HG02588 (cell line): ENCODE measurements around the gene RILP.

Experiments
- ATAC-seq: cut with Tn5 transposase; IDR thresholded peaks from one replicate; pipeline ENCODE4 v1.9.1; 2021; ENCODE audit warnings: mild to moderate bottlenecking, moderate library complexity; ENCODE audit not compliant: unreplicated experiment

Gene RILP

DNA sequence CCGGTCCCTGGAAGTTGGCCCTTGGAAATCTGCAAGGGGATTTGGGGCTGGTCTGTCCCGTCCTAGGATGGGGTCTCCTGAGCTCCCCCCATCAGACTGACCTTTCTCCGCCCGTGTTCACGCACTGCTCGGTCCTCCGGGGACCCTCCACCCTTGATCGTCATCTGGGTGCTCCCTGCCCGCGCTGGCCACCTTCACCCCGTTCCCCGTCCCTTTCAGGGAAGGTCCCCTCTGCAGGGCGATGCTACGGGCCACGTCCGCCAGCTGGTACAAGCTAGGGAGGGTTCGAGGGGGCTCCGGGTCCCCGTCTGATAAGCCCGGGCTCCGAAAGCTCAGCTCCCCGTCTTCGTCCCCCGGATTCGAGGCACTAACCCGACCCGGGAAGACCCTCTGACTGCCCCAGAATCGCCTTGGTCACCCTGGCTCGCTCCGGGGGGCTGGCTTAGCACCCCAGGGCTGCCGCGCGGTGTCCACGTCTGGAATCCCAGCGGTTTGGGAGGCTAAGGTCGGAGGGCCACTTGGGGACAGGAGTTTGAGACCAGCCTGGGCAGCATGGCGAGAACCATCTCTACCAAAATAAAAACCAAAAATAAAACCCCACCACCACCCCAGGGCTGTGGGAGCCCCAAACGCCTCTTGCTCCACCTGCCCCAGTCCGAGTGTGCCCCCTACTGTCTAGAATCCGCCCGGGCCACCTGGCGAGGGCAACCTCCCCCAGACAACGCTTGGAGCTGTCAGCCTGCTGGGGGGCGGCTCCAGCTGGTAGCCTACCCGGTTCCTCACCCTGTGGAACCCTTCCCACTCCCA is 20.0 kb downstream of the RILP start:
- no peak for ATAC-seq

DNA sequence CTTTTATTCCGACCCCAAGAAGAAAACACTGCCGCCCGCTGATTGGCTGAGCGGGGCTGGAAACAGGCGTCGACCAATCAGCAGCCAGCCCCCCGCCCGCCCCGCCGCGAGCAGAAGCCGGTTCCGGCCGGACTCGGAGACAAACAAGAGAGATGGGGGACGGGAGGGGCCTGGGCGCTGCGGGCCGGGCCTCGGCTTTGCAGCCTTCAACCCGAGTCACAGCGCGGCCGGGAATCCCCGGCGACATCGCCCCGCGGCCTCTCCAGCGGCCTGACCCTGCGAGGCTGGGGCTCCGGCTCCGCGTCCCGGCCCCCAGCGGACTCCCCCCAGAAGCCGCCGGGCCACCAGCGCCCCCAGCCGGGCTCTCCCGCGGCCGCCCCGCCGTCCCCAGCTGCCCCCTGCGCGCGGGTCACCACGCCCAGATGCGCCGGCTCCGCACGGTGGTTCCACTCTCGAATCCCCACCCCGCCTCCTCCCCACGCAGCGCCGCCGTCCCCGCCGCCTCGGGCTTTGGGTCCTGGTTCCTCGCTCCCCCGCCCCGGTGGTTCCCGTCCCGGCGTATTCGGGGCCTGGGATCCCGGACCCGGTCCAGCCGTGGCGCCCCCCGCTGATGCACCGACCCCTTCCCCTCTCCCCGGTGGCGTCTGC is 20.7 kb downstream of the RILP start:
- ATAC-seq: peak; percentile 47

DNA sequence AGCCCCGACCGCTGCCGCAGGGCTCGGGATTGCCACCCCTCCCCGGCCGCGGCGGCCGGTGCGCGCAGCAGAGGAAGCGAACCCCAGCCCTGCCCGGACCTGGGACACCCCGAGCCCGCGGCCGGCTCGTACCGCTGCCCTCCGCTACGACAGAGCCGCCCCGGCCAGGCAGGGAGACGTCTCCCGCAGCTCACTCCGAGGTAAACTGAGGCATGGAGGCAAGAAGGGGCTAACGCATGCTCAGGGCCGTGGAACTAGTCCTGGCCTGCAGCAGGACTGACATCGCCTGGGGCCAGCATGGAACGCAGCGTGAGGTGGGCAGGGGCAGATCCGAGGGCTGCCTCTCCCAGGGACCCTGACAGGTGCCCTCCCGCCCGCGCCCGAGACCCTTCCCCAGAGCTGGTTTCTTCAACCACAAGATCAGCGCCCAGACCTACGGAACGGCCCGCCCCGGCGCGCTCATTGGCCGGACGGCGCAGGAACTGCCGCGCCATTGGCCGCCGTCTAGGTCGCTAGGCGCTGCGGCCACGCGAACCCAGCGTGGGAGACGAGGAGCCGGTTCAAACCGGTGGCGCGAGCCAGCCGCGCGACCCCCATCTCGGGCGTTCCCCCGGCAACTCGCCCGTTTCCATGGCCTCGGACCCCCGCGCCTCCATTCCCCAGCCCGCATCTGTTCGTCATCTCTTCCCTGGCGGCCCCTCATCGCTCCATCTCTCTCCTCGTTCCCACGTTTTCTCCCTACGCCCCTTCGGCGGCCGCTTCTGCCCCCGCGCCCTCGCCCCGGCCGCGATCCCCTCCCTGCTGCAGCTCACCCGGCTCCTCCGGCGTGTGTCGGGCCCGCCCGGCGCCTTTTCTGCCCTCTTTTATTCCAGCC is 21.4 kb downstream of the RILP start, which contains the start of gene SLC43A2:
Gene SLC43A2, minus strand, starts transcription at position 853 of the 874 bp plus-strand sequence. CDS start 960 bp downstream, outside the sequence.
- peak; percentile 50 for ATAC-seq

DNA sequence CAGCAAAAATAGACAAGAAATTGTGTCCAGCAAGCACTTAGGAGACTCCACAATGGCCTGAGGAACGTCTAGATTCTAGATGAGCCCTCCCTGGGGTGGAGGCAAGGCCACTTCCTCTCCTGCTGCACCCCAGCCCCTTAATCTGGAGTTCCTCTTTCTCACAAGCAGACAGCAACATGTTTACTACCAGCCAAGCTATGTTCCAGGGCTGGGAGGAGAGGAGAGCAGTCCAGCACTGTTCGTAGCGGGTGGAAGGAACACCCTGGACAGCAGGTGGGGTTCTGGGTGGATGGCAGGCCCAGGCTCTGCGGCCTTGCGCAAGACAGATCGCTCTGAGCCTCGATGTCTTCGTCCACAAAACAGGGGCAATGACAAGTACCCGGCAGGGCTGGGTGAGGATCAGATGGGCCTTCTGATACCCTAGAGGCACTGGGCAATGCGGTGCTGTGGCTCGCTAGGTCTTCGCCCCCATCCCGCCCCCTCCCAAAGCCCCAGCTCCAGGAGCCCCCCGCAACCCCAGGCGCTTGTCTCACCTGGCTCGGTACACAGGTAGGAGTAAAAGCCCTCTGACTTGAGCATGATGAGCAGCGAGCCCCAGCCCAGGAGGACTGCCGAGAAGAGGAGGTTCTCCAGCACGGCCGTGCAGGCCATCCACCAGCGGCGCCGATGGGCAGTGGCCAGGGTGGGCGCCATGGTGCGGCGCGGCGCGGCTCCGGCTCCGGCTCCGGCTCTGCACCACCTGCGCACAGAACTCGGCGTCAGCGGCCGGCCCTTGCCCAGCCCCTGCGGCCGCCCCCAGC is 22.3 kb downstream of the RILP start:
- ATAC-seq: no peak

DNA sequence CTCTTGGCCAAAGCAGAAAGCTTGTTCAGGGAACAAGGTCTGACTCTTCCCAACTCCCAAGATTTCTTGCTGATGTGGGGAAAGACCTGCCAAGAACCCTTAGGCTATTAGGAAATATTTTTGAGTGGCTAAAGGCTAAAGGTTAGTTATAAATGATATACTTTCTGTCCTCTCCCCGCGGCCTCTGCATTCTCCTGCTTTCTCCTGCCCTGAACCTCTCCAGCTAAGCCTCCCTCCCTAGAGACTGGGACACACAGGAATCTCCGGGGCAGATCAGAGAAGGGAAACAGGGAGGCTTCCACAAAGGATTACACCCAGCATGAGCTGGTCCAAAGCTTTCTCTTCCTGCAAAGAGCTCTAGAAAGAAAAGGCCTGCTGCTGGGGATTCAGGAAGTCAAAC is 23.3 kb downstream of the RILP start:
- ATAC-seq: no peak

DNA sequence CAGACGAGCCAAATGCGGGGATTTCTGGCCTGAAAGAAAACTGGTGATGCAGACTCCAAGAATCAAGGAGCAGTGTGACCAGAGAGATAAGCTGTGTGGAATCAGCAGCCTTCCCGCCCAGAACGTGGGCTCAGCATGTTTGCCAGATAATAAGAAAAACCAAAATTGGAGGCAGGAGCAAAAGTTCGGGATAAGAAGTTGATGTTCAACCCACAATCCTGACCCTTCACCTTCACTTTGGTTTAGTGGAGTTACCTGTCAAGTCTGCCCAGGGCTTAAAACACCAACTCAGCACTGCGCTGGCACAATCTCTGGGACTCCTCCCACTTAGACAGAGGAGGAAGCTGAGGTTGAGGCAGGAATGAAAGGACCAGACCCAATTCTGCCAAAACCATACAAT is 24.1 kb downstream of the RILP start:
- ATAC-seq: no peak

DNA sequence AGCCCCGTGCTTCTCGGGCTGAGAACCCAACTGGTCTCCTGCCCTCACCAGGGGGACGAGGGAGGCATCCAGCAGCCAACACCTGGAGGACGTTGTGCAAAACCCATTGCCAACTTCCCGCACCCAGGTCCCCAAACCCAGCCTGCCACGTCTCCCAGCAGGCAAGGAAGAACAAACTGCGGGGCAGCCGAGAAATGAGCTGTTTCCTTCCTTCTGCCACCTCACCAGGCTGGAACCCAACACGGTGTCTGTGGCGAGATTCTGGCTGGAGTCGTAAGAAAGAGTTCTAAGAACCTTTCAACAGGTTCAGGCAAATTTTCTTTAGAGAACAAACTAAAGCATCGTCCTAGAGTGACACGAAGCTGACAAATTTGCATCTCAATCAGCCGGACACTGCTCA is 24.6 kb downstream of the RILP start:
- ATAC-seq: no peak

DNA sequence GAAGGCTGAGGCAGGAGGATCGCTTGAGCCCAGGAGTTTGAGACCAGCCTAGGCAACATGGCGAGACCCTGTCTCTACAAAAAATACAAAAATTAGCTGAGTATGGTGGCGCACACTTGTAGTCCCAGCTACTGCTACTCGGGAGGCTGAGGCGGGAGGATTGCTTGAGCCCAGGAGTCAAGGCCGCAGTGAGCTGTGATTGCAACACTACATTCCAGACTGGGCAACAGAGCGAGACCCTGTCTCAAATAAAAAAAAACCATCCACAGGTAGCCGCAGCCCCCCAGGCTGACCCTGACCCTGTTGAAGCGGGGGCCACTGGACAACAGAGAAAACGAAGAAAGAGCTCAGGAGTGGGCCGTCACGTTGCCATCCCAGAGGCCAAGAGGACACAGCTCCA is 25.0 kb downstream of the RILP start:
- ATAC-seq: no peak

DNA sequence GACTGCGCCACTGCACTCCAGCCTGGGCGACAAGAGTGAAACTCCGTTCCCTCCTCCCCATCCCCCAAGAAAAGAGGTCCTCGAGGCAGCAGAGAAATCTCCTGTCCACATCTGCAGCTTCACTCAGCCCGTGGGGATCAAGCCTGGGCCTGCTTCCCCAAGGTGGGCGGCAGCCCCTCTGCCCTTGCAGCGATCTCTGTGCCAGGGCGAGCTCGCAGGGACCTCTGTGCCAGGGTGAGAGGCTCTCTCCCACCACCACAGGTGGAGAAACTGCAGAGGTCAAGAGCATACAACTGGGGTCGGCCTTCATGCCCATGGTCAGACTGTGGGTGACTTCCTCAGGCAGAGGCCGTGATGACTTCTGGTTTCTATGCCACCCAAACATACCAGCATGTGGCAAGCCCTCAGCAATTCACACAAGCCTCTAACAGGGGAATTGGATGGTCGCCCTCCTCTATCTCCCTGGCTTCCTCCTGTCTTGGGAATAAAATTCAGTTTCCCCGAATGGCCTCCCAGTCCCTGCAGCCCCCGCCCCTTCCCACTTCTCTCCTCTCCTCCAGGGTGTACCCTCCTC is 26.5 kb downstream of the RILP start:
- no peak for ATAC-seq

DNA sequence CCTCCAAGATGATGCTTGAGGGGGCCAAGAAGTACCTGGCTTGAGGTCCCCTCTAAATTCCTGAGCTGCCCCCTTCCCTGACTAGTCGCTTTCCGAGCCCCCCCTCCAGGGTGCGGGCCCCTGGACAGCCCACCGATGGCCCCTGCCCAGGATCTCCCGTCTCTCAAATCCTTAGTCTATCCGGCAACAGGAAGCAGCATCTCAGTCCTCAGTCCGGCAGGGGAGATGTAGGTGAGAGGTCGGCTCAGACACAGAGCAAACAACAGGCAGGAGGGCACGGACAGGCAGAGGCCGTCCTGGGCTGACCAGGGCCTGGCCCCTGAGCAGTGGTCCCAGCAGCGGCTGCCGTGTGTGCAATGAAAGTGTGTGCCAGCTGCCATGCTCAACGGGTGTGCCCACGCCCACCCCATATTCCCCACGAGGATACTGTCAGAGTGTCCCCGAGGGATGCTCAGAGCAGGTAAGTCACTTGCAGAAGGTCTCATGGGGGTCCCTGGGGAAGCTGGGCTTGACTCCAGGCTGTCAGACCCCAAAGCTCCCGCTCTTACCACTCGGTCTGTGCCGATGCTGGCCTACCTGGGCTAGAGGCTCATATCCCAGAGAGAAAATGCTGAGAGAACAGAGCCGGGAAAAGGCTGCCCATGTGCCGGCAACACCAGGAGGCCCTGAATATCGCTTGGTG is 28.3 kb downstream of the RILP start:
- ATAC-seq: no peak

DNA sequence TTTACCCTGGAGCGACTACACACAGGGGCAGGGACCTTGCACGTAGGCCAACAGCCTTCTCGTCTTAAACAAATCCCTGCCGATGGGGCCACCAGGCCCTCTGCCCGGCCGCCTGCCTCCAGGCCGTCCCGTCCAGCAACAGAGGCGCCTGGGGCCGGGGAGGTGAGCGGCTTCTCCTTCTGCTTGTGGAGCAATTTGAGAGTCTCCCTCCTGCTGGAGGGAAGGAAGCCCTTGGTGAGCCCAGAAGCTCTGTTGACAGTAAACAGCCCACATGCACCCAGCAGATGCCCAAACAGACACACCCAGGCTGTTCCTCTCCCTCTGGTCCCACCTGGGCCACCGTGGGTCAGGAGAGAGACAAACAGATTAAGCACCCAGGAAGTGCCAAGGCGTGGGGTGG is 29.2 kb downstream of the RILP start:
- ATAC-seq: no peak

DNA sequence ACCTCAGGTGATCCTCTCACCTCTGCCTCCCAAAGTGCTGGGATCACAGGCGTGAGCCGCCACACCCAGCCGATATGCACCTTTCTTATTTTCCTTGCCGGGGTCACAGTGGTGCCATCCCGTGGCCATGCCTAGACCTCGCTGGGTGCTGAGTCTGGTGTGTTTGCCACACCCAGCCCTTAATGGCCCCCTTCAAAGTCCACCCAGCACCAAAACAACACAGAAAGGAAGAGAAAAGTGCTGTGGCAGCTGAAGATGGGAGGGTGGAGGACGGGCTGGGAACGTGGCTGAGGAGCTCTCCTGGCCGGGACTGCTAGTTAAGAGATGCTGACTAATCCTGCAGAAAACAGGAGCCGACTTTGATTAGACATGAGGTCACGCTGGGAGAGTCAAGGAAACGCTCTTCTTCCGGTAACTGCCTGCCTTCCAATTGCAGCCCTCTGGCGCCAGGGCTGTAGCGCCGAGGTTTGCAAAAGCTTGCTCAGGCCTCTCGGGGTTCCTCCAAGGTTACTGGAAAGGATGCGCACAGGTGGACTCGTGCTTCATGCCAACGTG is 32.0 kb downstream of the RILP start:
- no peak for ATAC-seq

DNA sequence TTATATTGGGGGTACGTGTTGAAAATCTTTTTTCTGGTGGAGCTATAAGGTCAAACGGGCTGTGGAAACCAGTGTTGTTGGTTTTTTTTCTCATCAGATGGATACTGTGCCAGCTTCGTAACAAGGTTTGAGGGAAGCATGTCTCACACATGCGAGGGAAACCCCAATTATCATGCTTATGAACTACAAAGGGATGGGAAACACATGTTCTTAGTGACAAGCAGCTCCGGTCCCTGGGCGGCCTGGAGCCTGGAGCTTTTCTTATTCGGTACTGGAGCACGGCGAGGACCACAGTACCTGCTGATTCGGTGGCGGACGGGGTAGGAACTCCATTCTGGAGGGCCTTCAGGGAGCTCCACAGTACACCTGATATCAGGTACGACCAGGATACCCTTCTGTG is 33.6 kb downstream of the RILP start:
- no peak for ATAC-seq

DNA sequence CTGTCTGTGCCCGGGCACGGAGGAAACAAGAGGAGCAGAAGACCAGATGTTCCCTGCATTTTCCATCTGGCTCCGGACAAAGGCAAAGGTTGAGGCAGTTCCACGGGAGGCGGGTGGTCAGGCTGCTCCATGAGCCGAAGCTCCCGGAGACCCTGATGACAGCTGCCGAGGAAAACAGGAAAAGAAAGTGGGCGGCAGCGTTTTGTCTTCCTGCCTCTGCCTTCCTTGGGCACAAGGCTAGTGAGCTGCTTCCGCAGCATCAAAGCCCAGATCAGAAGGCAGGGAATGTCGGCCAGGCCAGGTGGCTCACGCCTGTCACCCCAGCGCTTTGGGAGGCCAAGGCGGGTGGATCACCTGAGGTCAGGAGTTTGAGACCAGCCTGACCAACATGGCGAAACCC is 37.3 kb downstream of the RILP start:
- ATAC-seq: no peak

DNA sequence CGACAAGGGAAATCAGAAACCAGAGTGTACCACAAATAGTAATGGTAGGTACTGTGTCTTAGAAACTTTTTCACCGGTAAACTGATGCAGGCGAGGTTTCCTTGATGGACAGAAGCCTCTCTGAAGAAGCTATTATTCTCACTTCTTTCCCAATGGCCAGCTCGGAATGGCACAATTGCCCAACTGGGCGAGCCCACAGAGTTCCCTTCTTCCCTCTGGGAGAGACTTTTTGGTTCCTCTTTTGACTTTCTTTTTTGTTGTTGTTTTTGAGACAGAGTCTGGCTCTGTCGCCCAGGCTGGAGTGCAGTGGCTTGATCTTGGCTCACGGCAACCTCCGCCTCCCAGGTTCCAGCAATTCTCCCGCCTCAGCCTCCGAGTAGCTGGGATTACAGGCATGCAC is 38.0 kb downstream of the RILP start:
- no peak for ATAC-seq

DNA sequence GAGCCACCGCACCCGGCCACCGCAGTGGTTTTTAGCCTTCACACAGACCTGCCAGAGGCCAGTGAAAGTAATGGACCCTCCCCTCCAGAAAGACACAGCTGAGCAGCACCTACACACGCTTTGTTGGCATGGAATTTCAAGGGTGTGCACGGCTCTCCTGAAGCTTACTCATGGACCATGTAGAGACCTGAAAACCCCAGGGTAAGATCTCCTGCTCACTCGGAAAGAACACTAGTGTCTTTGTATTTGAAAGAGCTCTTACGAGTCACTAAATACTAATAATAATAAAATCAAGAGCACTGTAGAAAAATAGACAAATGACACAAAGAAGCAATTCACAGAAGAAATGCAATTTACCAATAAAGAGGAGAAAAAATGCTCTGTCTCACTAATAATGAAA is 41.0 kb downstream of the RILP start:
- ATAC-seq: no peak

DNA sequence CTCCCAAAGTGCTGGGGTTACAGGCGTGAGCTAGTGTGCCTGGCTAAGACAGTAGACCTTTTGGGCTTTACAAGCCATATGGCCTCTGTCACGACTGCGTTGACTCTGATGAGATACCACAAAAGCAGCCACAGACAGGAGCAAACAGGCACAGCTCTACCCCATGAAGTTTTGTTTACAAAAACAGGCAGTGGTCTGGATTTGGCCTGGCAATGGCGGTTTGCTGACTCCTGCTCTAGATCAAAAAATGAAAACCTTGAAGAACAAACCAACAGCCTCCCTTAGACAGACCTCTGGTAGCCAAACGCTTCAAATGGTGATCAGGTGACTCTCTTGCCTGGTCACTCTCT is 41.7 kb downstream of the RILP start:
- peak; percentile 8 for ATAC-seq

DNA sequence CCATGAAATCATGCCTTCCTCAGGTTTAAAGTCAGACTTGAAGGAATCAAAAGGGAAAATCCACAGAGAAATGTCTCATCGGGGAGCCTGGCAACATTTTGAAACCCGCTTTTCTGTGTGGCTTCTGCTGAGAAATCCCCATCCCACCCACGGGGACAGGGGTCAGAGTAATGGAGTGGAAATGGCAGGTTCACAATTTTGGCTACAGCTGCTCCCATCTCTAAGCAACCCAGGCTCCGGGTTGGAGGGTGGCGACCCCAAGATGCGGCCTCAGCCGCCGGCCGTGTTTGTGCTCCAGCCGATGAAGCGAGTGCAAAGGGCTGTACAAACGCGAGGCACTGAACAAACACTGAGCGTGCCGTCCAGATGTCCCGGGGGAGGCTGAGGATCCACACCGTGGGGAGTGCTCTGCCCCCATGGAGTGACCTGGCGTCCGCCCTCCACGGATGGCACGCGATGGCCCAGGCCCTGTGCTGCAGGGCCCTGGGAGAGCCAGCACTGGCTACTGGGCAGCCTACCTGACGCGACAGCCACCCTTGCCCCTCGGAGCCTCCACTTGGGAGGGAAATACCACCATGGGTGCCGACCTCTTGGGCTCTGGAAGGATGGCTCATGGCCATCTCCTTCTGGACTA is 43.2 kb downstream of the RILP start:
- no peak for ATAC-seq

DNA sequence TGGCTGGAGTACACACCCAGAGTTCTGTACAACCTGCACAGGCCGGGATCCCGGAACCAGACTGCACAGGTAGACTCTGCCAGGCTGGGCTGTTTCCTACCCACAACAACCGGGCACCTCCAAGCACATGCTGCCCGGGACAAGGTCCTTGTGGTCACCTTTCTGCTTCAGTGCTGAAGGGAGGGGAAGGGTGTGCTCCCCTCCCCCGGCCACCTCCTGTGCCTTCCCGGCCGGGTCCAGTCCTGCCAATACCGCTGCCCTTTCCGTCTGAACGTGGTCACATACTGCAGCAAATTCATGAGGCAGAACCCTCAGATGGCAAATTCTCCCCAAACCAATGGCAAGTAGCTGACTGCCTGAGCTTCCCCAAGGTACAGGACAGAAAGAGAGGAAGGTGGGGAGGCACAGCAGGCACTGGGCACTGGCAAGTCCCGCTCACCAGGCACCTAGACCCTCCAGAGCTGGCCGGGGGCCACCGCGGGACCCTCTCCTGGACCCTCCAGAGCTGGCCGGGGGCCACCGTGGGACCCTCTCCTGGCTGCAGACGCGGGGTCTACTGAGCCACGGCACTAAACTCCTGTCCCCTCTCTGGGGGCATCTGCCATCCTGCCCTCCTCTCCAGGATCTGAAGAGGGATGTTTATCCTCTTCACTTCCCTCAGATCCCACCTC is 43.9 kb downstream of the RILP start:
- no peak for ATAC-seq
